Mesenteric fat pad (tissue), 1 donor: ENCODE results near the gene PPP1R27. TPM values are rescaled to one million over a fixed set of nuclear protein-coding genes. Genes with fewer than 3 reads are reported as not detected.
"Not testable (repeated sequence)": the region's sequence is repeated elsewhere in the genome, so short reads cannot be mapped to it uniquely, and the experiment has no call there.

Source experiments
- DNase-seq: peaks from one replicate; pipeline ENCODE4 v3.0.0-alpha.2; 2020; ENCODE audit warnings: low spot score
- total RNA-seq: library from RNA; stranded (reverse); fragmentation: NEBNext Ultra II Directional; extraction: Animal tissue kit (Norgen Biotek cat#: 25700); gene quantifications from one replicate; pipeline ENCODE4 v1.2.1, GENCODE V29; 2021
- donor health status: DM: yes; HTN: yes; CAD: no.

The PPP1R27 gene
- total RNA-seq, 1 donor from 2014 or later = not detected

- peak; percentile 87 for DNase-seq
These were observed 8.1 kb upstream of the PPP1R27 start for GRCh38 chr17:81842725-81843504.

GRCh38 chr17:81842378-81842724 is 7.5 kb upstream of the PPP1R27 start:
- no peak for DNase-seq

DNA sequence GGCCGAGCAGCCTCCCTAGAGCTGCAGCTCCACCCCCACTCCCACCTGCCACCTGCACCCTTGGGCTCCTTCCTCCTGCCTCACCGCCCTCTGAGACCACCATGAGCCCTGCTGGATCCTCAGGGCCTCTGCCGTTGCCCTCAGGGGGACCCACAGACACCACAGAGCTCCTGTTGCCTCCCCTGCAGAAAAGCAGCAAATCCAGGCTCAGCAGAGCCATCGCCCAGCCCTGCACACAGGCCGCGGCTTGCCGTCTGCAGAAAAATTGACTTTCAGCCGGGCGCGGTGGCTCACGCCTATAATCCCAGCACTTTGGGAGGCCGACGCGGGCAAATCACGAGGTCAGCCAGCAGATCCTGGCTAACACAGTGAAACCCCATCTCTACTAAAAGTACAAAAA is 7.0 kb upstream of the PPP1R27 start:
- DNase-seq = no peak

DNA sequence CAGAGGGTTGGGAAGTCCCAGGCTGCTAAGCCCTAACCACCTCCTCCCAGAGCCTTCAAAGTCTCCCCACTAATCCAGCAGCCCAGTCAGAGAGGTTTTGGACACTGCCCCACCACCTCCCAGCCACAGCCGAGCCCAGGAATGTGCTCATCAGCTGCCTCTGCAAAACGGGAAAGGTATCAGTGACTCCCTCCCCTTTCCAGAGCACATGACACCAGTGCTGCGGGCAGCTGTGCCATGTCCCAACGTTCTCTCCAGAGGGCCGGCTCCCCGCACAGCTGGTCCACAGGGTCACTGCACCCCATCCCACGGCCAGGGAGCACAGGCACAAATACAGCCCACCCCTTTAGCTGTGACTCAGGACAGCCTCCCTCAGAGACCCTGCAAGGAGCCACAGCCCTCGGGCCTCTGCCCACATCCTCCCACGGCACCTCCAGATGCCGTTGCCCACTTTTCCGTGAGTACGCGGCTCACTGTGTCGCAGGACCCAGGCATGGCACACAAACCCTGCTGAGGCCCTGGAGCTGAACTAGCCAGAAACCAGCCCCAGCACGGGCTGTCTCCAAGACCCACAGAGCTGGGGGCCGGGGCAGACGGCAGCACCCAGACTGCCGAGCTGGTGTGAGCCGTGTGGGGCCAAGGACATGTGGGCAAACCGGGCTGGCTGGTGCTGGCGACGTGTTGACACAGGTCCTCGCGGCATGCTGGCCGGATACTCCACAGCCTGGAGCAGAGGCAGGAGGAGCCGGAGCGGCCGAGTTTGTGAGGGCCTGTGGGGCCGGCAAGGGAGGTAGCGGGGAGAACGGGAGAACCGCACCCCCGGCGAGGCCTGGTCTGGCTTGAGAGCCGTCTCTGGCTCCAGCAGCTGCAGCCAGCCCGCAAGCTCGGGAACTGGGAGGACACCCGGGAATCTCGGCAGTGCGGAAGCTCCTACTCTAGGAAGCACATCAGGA is 6.3 kb upstream of the PPP1R27 start:
- peak; percentile 86 for DNase-seq

DNA sequence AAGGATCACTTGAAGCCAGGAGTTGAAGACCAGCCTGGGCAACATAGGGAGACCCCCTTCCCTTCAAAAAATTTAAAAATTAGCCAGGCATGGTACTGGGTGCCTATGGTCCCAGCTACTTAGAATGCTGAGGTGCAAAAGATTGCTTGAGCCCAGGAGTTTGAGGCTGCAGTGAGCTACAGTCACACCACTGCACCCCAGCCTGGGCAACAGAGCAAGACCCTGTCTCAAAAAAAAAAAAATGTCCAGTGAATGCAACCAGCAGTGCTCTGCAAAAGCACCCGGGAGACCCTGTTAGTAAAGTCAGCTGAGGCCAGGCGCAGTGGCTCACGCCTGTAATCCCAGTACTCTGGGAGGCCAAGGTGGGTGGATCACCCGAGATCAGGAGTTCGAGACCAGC is 5.2 kb upstream of the PPP1R27 start:
- DNase-seq = not testable (repeated sequence)

DNA sequence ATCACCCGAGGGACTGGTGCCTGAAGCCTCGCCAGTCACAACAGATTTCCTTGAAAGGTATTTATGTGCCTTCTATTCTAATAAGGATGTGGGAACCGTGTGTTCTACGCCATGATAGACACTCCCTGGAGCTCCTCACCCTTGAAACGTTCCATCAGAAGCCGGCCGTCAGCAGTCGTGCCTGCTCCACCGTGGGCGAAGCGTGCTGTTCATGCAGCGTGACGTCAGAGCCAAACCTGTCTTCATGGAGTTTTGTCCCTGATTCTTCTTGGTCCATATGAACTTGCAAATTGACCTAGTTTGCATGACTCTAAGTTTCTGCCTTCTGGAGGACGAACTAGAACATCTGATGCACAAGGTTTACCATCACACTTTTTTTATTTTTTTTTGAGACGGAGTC is 4.5 kb upstream of the PPP1R27 start:
- no peak for DNase-seq

DNA sequence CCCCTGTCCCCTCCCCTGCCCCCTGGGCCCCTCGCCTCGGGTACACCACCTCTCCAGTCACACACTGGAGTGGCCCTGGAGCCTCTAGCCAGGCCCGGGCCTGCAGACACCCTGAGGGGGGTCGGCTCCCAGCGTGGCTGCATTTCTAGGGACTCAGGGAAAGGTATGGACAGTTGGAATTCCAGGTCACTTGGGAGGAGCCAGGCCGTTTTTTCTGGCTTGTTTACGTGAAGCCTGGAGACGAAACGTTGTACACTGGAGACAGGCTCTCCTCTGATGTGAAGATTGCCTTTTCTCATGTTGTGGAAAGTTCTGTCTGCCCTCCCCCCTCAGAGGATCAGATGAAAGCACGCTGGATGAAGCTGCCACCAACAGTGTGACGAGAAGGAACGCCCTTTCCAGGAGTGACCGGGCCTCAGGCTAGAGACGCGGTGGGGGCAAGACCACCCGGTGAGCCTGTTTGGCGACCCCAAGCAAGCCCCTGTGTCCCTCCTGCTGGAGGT is 4.0 kb upstream of the PPP1R27 start:
- DNase-seq = no peak

- DNase-seq = no peak
These were observed 2.8 kb upstream of the PPP1R27 start for GRCh38 chr17:81837641-81838040.

DNA sequence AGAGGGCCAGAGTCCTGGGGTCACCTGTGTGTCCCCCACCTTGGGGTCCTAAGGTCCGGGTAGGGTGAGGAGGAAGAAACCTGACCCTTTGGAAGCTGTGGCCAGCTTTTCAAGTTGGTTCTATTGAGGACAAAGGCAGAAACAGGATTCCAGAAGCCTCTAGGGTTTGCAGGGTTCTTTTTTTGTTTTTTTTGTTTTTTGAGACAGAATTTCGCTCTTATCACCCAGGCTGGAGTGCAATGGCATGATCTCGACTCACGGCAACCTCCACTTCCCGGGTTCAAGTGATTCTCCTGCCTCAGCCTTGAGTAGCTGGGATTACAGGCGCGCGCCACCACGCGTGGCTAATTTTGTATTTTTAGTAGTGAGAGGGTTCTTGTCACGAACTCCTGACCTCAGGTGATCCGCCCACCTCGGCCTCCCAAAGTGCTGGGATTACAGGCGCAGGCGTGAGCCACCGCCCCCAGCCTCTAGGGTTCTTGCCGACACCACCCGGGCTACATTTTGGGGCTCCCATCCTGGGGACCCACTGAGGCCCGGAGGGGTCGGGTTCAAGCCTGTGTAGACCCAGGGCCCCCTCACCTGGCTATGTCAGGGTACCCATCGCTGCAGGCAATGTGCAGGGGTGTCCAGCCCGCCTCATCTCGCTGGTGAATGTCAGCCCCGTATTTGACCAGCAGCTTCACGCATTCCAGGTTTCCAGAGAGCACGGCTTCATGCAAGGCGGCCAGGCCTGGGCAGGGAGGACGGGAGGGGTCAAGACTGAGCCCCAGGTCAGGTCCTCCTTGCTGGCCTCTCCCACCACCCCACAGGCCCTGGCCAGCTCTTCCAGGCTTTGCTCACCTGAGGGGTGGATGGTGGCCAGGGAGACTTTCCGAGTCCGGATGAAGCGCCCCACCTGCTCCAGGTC is 674 bp downstream of the PPP1R27 start:
- DNase-seq = peak; percentile 89

DNA sequence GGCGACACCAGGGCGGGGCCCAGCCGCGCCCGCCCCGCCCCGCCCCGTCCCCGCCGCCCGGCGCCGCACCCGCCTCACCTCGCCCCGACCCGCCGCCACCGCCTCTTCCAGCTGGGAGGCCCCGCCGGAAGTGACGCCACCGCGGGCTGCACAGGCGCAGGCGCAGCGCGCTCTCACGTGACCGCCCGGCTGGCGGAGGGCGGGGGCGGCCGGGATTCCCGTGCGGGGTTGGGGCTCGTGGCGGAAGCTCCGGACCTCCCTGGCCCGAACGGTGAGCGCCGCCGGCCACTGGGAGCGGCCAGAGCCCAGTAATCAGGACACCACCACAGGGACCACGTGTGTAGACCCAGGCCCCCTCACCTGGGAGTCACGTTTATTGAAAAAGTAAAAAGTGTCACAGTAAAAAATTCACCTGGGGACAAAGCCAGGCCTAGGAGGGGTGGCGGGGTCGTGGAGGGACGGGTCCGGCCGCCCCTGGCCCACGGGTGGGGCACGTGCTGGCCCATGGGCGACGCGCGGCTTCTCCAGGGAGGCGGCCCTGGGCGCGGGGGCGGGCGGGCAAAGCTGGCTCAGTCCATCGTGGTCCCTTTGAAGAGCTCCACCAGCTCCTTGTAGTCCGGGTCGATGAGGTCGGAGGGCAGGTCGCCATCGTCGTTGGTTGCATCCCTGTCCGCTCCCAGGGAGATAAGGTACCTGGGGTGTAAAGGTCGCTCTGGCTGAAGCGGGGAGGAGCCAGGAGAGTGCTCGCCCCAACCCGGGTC is 1.5 kb downstream of the PPP1R27 start, which contains the start of gene MCRIP1:
Gene MCRIP1, minus strand, starts transcription at position 132 of the 761 bp plus-strand sequence. CDS start 8,785 bp downstream, outside the sequence.
- DNase-seq = peak; percentile 100

- DNase-seq = no peak
These were observed 2.2 kb downstream of the PPP1R27 start for GRCh38 chr17:81832608-81833159.

- DNase-seq = no peak
These were observed 2.8 kb downstream of the PPP1R27 start for GRCh38 chr17:81831957-81832607.

- DNase-seq = no peak
These were observed 3.3 kb downstream of the PPP1R27 start for GRCh38 chr17:81831563-81831956.

GRCh38 chr17:81829858-81830257 is 5.0 kb downstream of the PPP1R27 start:
- DNase-seq = no peak

GRCh38 chr17:81828656-81829055 is 6.2 kb downstream of the PPP1R27 start:
- DNase-seq = no peak

- no peak for DNase-seq
These were observed 8.9 kb downstream of the PPP1R27 start for GRCh38 chr17:81825841-81826466.

GRCh38 chr17:81824595-81824994 is 10.3 kb downstream of the PPP1R27 start:
- no peak for DNase-seq

DNA sequence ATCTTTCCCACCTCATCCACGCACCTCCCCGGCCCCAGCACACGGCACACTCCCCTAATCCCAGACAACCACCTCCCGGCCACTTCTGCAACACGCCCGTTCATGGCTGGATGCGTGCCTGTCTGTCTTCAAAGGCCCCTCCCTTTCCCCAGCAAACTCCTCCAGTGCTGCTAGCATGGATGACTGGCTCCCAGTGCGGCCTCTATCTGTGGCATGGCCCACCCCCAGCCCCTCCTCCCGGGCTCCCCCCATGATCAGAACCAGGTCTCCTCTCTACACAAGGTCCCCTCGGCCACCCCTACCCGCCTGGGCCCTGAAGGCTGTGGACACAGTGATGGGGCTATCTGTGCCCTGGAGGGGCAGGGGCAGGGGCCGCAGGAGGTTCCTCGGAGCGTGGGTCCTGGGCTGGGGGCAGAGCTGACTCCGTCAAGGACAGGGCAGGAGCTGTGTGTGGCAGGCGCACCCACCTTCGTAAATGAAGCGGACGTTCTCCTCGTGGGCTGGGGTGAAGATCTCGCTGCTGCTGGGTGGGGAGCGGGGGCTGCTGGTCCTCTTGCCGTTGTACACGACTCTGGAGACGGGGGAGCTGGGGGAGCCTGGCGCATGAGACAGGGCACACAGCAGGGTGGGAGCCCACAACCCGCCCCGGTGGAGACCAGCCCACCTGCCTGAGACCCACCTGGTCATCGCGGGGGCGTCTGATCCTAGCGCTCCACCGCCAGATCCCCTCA is 10.9 kb downstream of the PPP1R27 start:
- DNase-seq = no peak
